SK-N-SH (cell line): Measurements from ENCODE around the gene FBXO33. TPM values are rescaled to one million over a fixed set of nuclear protein-coding genes. Genes with fewer than 3 reads are reported as not detected.

Experiments
- CTCF ChIA-PET: fragments of 300-600, 350-600 bp; formaldehyde crosslinking; extraction: SDS; loops from one replicate; lab custom pipeline; 2021; lab: Yijun Ruan, JAX
- POLR2A ChIA-PET: fragments of 350-600 bp; sonication (Branson Sonifier 250); formaldehyde crosslinking; extraction: SDS; loops from one replicate; lab custom pipeline; 2020; ENCODE audit warnings: antibody characterized with exemption, inconsistent platforms; lab: Yijun Ruan, JAX
- DNase-seq: peaks from one replicate; pipeline ENCODE4 v3.0.0; 2012
- H2AFZ ChIP-seq: fragments of 200-600 bp; sonication (generic); 2 replicates; pipeline ENCODE4 v1.8.1; 2016; ENCODE audit warnings: antibody characterized with exemption, mild to moderate bottlenecking, low read depth
- H3F3A ChIP-seq: fragments of 200-600 bp; sonication (generic); replicated peaks from 2 replicates; pipeline ENCODE3; 2016; ENCODE audit warnings: antibody characterized with exemption, mild to moderate bottlenecking; ENCODE audit not compliant: insufficient read depth
- H3K27ac ChIP-seq, 2 experiments: fragments of 200-500 bp in 1 of 2; fragments of 200-600 bp in 1 of 2; sonication (Bioruptor generic) in 1 of 2; sonication (generic), shearing (Covaris generic) in 1 of 2; 2 replicates each; pipeline versions ENCODE4 v1.5.1 to v1.6.1; 2014 to 2016; ENCODE audit warnings: low read depth in 2 of 2, inconsistent platforms in 1 of 2, low read length in 1 of 2, mild to moderate bottlenecking in 1 of 2, mixed read lengths in 1 of 2
- H3K27me3 ChIP-seq: fragments of 200-600 bp; sonication (generic), shearing (Covaris generic); 2 replicates; pipeline ENCODE4 v1.6.1; 2016; ENCODE audit warnings: mixed run types; ENCODE audit not compliant: insufficient read depth
- H3K36me3 ChIP-seq, 2 experiments: fragments of 200-500 bp in 1 of 2; fragments of 200-600 bp in 1 of 2; sonication (Bioruptor generic) in 1 of 2; sonication (generic) in 1 of 2; replicated peaks in 1 of 2; 2 replicates each; pipeline versions ENCODE3 to v1.5.1; 2014 to 2016; ENCODE audit warnings: low read length in 1 of 2, mild to moderate bottlenecking in 1 of 2; ENCODE audit not compliant: insufficient read depth in 2 of 2, control insufficient read depth in 1 of 2
- H3K4me1 ChIP-seq, 2 experiments: fragments of 200-500 bp in 1 of 2; fragments of 200-600 bp in 1 of 2; sonication (Bioruptor generic) in 1 of 2; sonication (generic), shearing (Covaris generic) in 1 of 2; 2 replicates each; pipeline versions ENCODE4 v1.5.1 to v1.6.1; 2014 to 2016; ENCODE audit warnings: low read depth in 1 of 2, low read length in 1 of 2, mixed run types in 1 of 2; ENCODE audit not compliant: insufficient read depth in 2 of 2, control insufficient read depth in 1 of 2
- H3K4me2 ChIP-seq: fragments of 200-600 bp; sonication (generic), shearing (Covaris generic); 2 replicates; pipeline ENCODE4 v1.6.1; 2017; ENCODE audit warnings: mixed run types
- H3K4me3 ChIP-seq, 2 experiments: fragments of 200-500 bp in 1 of 2; fragments of 200-600 bp in 1 of 2; sonication (Bioruptor generic) in 1 of 2; sonication (generic), shearing (Covaris generic) in 1 of 2; 2 replicates each; pipeline versions ENCODE4 v1.5.1 to v1.8.1; 2014 to 2016; ENCODE audit warnings: low read depth in 2 of 2, inconsistent platforms in 1 of 2, low read length in 1 of 2, mild to moderate bottlenecking in 1 of 2, mixed read lengths in 1 of 2, moderate library complexity in 1 of 2
- H3K79me2 ChIP-seq: fragments of 200-600 bp; sonication (generic); 2 replicates; pipeline ENCODE4 v1.8.1; 2017; ENCODE audit warnings: mild to moderate bottlenecking; ENCODE audit not compliant: insufficient read depth
- H3K9ac ChIP-seq: fragments of 200-600 bp; sonication (generic); 2 replicates; pipeline ENCODE4 v1.6.1; 2017; ENCODE audit warnings: mixed run types
- H3K9me2 ChIP-seq: fragments of 200-600 bp; sonication (generic); 2 replicates; pipeline ENCODE4 v1.6.1; 2017; ENCODE audit warnings: mixed run types
- H3K9me3 ChIP-seq: fragments of 200-600 bp; sonication (generic); 2 replicates; pipeline ENCODE4 v1.6.1; 2017; ENCODE audit warnings: mixed run types, mild to moderate bottlenecking, moderate library complexity
- H4K20me1 ChIP-seq: fragments of 200-600 bp; sonication (generic); 2 replicates; pipeline ENCODE4 v1.6.1; 2017; ENCODE audit warnings: mild to moderate bottlenecking, mixed run types; ENCODE audit not compliant: insufficient read depth
- CHD2 ChIP-seq: fragments of 150-350 bp; IDR thresholded peaks from 2 replicates; pipeline ENCODE4 v1.6.1; 2018; ENCODE audit warnings: low read length; ENCODE audit not compliant: partially characterized antibody
- ELF1 ChIP-seq: IDR thresholded peaks from 2 replicates; pipeline ENCODE4 v1.4.0; 2012
- GATA2 ChIP-seq: sonication (generic); formaldehyde crosslinking; IDR thresholded peaks from 2 replicates; pipeline ENCODE4 v1.5.0; 2020; ENCODE audit warnings: mild to moderate bottlenecking, missing genetic modification reagents
- MEF2A ChIP-seq: IDR thresholded peaks from 2 replicates; pipeline ENCODE4 v1.4.0; 2012; ENCODE audit warnings: low read depth, borderline replicate concordance
- POLR2AphosphoS5 ChIP-seq: IDR thresholded peaks from 2 replicates; pipeline ENCODE4 v1.6.1; 2012; ENCODE audit warnings: low read depth, low read length
- REST ChIP-seq: IDR thresholded peaks from 2 replicates; pipeline ENCODE4 v1.6.1; 2012; ENCODE audit warnings: mild to moderate bottlenecking, low read depth, low read length, moderate library complexity
- SIN3A ChIP-seq: IDR thresholded peaks from 2 replicates; pipeline ENCODE4 v1.6.1; 2012; ENCODE audit warnings: low read depth, mild to moderate bottlenecking, low read length, moderate library complexity, borderline replicate concordance
- SMC3 ChIP-seq: IDR thresholded peaks from 2 replicates; pipeline ENCODE4 v1.6.1; 2012; ENCODE audit warnings: low read depth, low read length, improper control_type of control experiment
- TEAD4 ChIP-seq: IDR thresholded peaks from 2 replicates; pipeline ENCODE4 v1.4.0; 2012; ENCODE audit warnings: mild to moderate bottlenecking, borderline replicate concordance; ENCODE audit not compliant: insufficient read depth
- WGBS: methylation state at CpG from one replicate; pipeline ENCODE4 v1.1.6; 2017; ENCODE audit warnings: low lambda C conversion rate; 5-methylcytosine and 5-hydroxymethylcytosine counted together
- polyA plus RNA-seq, 3 experiments: library from polyadenylated mRNA; depleted of rRNA; stranded (reverse); fragments of >200 nt; gene quantifications; 2 replicates each; pipeline ENCODE4 v1.2.3, GENCODE V29; 2012
- TF ChIP-seq, protein P1 (sequence below): fragments of 200-600 bp; sonication (generic); IDR thresholded peaks from 2 replicates; pipeline ENCODE4 v1.6.1; 2017; ENCODE audit warnings: antibody characterized with exemption, mild to moderate bottlenecking, moderate library complexity

Gene FBXO33
- polyA plus RNA-seq, 1 of the 3 experiments (the other 2 are of a cell fraction), result 4.2 TPM

DNA sequence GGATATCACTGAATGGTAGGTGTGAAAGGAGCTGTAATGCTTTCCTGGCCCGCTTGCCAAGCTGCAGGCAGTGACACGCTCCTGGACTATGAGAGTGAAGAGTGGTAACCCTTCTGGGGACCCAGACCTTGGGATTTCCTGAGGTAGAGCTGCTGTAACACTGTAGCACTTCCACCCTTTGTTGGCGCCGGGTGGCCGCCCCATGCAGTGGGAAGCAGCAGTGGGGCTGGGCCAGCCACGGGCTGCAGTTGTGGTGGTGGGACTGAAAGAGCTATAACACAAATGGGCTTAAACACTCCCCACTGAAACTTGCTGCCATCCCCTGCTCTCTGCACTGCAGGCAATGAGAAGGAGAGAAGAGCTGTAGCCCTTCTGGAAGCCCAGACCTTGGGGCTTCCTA, 9.6 kb upstream of the FBXO33 start:
- H3K9me2 ChIP-seq, result no peaks in the 10 kb centered on the region
- no peak overlapping the region for H3K4me3 ChIP-seq
- no peaks in the 10 kb centered on the region for H3K79me2 ChIP-seq
- no peaks in the 10 kb centered on the region for H3F3A ChIP-seq
- no peaks in the 10 kb centered on the region for H3K27me3 ChIP-seq
- H3K9me3 ChIP-seq, result no peaks in the 10 kb centered on the region
- H3K4me1 ChIP-seq, result no peaks in the 10 kb centered on the region
- CTCF ChIA-PET, result no interaction called here
- H4K20me1 ChIP-seq, result no peaks in the 10 kb centered on the region
- H3K4me2 ChIP-seq, result no peak overlapping the region
- no CpG with 5 or more reads among the region's 6 CpGs for whole genome bisulfite sequencing
- H3K27ac ChIP-seq, result no peak overlapping the region
- DNase-seq, result no peak
- H3K36me3 ChIP-seq, result no peaks in the 10 kb centered on the region
- H3K9ac ChIP-seq, result no peak overlapping the region
- POLR2A ChIA-PET, result no interaction called here
- TF ChIP-seq SMC3 (no peak), POLR2AphosphoS5 (no peak), ELF1 (no peak), GATA2 (CRISPR knock-in tag) (no peak), CHD2 (no peak)
- TF ChIP-seq, protein P1, sequence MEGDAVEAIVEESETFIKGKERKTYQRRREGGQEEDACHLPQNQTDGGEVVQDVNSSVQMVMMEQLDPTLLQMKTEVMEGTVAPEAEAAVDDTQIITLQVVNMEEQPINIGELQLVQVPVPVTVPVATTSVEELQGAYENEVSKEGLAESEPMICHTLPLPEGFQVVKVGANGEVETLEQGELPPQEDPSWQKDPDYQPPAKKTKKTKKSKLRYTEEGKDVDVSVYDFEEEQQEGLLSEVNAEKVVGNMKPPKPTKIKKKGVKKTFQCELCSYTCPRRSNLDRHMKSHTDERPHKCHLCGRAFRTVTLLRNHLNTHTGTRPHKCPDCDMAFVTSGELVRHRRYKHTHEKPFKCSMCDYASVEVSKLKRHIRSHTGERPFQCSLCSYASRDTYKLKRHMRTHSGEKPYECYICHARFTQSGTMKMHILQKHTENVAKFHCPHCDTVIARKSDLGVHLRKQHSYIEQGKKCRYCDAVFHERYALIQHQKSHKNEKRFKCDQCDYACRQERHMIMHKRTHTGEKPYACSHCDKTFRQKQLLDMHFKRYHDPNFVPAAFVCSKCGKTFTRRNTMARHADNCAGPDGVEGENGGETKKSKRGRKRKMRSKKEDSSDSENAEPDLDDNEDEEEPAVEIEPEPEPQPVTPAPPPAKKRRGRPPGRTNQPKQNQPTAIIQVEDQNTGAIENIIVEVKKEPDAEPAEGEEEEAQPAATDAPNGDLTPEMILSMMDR, result no peak
- H2AFZ ChIP-seq, result no peak overlapping the region

DNA sequence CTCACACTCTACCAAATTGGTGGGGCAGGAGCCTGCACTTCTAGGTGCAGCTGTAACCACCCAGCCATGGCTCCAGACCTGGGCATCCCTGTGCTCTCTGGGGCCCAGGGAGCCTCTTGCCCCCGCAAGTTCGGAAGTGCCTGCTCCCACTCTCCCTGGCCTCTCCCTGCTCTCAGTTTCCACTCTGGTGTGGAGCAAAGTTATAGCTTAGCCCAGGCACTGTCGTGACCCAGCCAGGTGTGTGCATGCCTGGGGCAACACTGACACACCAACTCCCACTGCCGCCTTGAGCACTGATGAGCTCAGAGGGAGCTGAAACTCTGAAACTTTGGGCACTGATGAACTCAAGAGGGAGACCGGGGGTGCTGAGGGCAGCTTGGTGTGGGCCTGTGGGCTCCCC, 8.7 kb upstream of the FBXO33 start:
- POLR2A ChIA-PET, result no interaction called here
- CTCF ChIA-PET, result no interaction called here
- no CpG with 5 or more reads among the region's 5 CpGs for WGBS

DNA sequence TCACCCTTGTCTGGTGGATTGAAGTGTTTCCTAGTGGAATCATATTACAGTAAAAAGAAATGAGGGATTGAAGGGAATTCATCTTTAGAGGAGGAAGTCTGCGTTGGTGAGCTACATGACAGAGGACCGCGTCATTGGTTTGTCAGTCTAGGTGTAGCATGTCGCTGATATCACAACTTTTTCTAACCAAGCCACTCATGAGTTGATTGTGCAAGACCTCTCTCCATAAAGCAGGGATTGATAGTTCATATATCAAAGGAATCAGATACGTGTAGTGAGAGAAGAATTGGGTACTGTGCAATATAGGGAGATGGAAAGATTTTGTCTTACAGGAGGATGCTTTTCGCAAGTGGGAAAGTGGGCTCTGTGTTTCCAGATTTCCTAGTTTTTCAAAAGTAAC, 3.0 kb upstream of the FBXO33 start:
- H2AFZ ChIP-seq, result no peak overlapping the region
- no peak for DNase-seq
- CTCF ChIA-PET, result no interaction called here
- no peak for TF ChIP-seq TEAD4
- no peak for TF ChIP-seq REST
- no peak for TF ChIP-seq MEF2A
- no peaks in the 10 kb centered on the region for H3K36me3 ChIP-seq
- H3F3A ChIP-seq, result no peaks in the 10 kb centered on the region
- H3K9me3 ChIP-seq, result no peaks in the 10 kb centered on the region
- WGBS, result 90% methylated on average over 6 of the region's 6 CpGs
- POLR2A ChIA-PET, result no interaction called here
- H3K4me3 ChIP-seq, result no peak overlapping the region
- H3K4me2 ChIP-seq, result no peak overlapping the region
- H3K9ac ChIP-seq, result no peak overlapping the region
- H3K9me2 ChIP-seq, result no peaks in the 10 kb centered on the region
- H3K79me2 ChIP-seq, result peaks cover 13% of the 10 kb centered on the region
- H3K4me1 ChIP-seq, result peaks cover 0 to 5% of the 10 kb centered on the region in 2 experiments; a peak in 2 of 4 replicates
- no peak overlapping the region for H3K27ac ChIP-seq
- no peaks in the 10 kb centered on the region for H3K27me3 ChIP-seq
- no peaks in the 10 kb centered on the region for H4K20me1 ChIP-seq

More for the DNA sequence above, 8.7 kb upstream of the FBXO33 start:
- Histone ChIP-seq H3K79me2 (no peaks in the 10 kb centered on the region), H3K27me3 (no peaks in the 10 kb centered on the region), H3K9ac (no peak overlapping the region), H3F3A (no peaks in the 10 kb centered on the region), H2AFZ (no peak overlapping the region), H3K4me2 (no peak overlapping the region), H3K36me3 (no peaks in the 10 kb centered on the region), H3K4me3 (no peak overlapping the region), H3K9me2 (no peaks in the 10 kb centered on the region), H4K20me1 (no peaks in the 10 kb centered on the region), H3K27ac (no peak overlapping the region), H3K4me1 (no peaks in the 10 kb centered on the region), H3K9me3 (no peaks in the 10 kb centered on the region)
- no peak for TF ChIP-seq SMC3
- TF ChIP-seq MEF2A, result no peak
- TF ChIP-seq SIN3A, result no peak
- no peak for DNase-seq
